GM21825 (cell line): Measurements from ENCODE around the gene MACO1.

Experiments
- ATAC-seq: cut with Tn5 transposase; IDR thresholded peaks from one replicate; pipeline ENCODE4 v1.9.1; 2021; ENCODE audit warnings: mild to moderate bottlenecking, moderate library complexity; ENCODE audit not compliant: unreplicated experiment

Gene MACO1

GRCh38 chr1:25520446-25521061 lies 89.9 kb downstream of the MACO1 start:
- ATAC-seq: no peak

GRCh38 chr1:25522031-25522655 lies 91.4 kb downstream of the MACO1 start:
- ATAC-seq: no peak

- ATAC-seq: no peak
These were observed 92.8 kb downstream of the MACO1 start for GRCh38 chr1:25523542-25523941.

- no peak for ATAC-seq
These were observed 94.1 kb downstream of the MACO1 start for GRCh38 chr1:25524568-25525360.

DNA sequence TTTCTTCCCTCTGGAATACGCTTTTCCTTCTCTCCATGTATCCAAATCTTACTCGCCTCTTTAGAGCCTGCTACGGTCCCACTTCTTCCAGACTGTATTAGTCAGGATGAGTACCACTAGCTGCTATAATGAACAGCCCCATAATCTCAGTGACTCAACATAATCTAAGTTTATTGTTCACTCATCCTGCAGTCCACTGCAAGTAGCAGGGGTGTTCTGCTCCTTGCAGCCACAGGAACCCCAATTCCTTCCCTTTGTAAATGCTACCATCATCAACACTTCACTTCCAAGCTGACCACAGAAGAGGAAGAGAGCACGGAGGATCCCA lies 94.6 kb downstream of the MACO1 start:
- ATAC-seq: no peak

DNA sequence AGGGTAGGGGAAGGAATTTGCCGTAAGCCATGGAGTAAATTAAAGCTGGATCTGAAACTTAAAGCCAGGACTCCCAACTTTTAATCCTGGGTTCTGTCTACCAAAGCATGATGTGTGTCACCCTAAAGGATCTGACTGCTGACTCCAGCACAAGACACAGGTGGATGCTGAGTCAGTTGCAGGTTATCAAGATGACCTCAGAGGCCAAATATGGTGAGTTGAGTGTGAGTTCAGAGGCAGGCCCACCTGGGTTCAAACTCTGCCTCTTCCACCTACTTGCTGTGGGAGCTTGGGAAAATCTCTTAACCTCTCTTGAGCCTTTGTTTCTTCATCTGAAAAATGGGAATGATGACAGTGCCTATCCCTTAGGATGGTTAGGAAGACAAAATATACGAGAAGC lies 96.1 kb downstream of the MACO1 start:
- ATAC-seq: no peak

DNA sequence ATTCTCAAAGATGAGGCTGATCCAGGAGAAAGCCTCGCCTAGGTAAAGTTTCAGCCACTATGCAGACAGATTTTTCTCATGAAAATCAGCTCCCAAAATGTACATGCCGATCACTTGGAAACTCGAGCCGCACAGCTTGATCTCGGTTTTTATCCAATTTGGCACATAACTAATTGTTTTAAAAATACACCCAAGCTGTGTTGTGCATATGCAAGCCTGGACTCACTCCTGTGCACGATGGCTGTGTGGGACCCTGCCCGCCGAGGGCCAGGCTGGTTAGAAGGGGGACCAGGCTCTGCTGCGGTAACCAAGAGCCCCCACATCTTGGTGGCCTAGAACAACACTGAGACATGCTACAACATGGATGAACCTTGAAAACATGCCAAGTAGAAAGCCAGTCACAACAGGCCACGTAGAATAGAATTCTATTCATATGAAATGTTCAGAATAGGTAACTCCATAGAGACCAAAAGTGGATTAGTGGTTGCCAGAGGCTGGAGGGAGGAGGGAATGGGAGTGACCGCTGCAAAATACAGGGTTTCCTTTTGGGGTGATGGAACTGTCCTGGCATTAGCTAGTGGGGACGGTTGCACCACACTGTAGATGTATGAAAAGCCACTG lies 96.6 kb downstream of the MACO1 start:
- no peak for ATAC-seq

DNA sequence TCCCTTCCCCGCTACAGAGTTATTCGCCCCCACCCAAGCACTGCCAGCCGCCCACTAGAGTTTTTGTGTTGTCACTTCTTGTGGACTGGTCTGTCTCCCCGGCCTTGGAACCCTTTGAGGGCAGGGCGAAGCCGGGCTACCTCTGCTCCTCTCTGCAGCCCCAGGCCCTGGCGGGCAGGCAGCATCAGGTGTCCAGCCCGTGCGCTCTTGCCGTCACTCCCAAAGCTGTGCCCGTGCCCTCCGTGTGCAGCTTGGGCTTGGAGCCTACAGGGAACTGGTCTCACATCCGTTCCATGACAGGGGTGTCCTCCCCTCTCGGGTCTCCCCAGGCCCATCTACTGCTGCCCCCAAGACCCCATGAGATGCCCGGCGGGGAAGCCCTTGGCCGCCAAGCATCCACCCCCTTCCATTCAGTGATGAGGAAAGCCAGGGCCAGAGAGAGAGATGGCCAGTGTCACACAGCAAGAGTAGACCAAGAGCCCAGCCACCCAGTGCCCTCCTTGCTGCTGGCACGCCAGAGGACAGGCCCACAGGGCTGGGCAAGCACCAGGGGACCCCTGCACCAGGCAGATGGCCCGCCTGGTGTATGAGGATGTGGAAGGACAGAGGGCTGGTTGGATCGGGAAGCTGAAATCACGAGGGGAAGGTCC lies 97.4 kb downstream of the MACO1 start:
- no peak for ATAC-seq

DNA sequence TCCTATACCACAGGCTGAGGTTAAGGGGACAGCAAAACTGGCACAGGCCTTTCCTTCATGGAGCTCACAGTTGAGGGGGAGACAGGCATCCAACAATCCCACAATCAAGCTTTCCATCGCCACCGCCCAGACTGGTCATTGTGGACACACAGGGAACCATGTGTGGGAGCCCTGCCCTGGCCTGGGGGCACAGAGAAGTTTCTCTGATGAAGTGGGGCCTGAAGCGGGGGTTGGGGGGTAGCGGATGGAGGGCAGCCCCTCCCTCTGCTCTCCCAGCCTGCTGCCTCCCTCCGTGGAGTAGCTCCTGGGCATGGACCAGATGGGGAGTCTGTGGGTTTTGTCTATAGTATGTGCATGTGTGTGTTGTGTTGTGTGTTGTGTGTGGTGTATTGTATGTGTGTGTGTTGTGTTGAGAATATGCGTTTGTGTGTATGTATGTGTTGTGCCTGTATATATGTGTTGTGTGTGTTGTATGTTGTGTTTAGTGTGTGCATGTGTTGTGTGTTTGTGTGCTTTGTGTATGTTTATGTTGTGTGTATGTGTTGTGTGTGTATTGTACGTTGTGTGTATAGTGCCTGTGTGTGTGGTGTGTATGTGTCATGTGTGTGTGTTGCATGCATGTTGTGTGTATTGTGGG lies 98.3 kb downstream of the MACO1 start:
- no peak for ATAC-seq

DNA sequence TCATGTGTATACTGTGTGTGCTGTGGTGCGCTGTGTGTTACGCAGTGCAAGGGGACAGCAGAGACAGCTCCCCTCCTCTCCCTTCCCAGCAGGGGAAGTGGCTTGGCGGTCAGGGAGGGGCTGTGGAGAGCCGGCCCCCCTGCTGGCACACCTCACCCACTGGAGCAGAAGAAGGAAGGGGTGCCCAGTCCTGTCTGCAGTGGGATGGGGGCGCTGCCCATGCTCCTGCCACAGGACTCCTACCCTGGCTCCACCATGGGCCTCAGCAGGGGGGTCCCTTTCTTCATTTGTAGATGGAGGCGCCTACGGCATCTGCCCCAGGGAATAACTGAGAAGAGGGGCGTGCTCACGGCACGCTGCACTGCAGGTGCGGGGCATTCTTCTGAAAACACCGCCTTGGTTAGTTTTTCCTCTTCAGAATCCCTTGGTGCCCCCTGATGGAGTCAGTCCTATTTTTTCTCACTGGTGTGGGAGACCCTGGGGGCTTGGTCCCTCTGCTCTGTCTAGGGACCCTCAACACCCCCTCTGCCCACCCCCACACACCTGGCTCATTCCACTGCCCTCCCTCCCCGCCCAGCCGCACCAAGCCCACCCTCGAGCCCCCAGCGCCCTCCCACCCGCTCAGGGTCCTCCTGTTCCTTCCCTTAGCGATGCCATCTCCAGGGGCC lies 99.0 kb downstream of the MACO1 start:
- no peak for ATAC-seq

DNA sequence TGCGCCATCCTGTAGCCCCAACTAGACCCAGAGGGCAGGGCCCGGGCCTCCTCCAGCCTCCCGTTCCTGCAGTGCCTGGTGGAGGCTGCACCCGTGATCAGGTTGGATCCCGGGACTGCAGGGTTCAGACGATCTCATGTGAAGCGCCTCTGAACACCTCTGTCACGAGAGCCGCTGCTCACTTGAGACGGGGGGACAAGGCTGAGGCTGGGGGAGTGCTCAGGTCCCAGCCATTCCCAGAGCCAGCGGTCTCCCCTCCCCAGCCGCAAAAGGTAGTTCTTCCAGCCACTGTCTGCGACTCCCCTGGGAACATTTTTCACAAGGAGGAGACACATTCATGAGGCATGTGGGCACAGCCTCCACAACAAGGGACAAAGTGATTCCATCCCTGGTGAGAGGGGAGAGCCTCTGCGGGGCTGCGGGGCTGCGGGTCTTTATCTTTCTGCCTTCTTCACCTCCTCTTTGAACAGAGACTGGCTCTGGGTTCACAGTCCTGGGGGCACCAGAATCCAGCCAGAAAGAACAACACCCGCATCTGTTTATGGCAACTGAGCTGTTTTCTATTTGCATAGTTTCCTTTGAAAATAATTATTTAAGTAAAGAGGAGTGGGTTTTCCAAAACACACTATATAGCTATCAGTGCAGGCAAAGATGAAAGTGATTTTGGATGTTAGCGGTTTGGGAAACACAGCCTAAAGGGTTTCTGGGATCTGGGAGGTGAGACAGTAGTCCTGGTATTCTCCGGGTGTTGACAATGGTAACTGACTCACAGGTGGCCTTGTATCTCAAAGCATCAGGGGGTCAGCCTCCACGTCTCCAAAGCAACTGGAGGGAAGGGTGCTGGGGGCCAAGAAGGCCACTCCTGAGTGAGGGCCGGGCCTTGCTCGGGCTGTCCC lies 99.7 kb downstream of the MACO1 start:
- no peak for ATAC-seq

GRCh38 chr1:25531082-25531461 lies 100.4 kb downstream of the MACO1 start:
- ATAC-seq: no peak

- no peak for ATAC-seq
These were observed 102.3 kb downstream of the MACO1 start for GRCh38 chr1:25532970-25533369.

DNA sequence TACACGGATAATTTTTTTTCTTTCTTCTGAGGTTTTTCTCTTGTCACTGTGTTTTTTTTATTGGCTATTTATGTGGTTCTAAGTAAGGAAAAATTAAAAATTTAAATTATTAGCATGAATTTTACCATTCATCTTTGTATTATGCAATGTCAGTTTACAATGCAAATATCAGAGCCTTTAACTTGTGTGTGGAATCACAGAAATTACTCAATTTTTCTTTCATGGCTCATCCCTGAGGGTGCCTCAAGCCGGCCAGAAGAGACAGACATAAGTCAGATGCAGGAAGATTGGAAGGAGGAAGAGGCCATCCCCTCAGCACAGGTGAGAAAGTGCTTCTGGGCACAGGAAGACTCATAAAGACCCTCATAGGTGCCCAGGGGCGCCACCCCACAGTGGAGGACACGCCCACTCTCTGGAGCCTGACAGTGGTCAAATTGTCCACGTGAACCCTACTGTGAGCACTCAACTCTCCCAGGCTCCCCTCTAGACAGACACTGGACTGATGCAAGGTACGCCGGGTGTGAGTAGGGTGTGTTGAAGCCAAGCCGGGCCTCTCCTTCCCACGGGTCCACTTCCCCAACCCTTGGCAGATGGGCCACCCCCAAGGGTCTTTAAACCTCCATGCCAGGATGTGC lies 103.2 kb downstream of the MACO1 start:
- no peak for ATAC-seq

- no peak for ATAC-seq
These were observed 103.7 kb downstream of the MACO1 start for GRCh38 chr1:25534410-25534788.

GRCh38 chr1:25536124-25536523 lies 105.4 kb downstream of the MACO1 start:
- no peak for ATAC-seq

- ATAC-seq: no peak
These were observed 106.6 kb downstream of the MACO1 start for GRCh38 chr1:25537153-25537831.

GRCh38 chr1:25538191-25538767 lies 107.6 kb downstream of the MACO1 start:
- ATAC-seq: no peak
